Activated naive CD4-positive, alpha-beta T cell treated with anti-CD3 and anti-CD28 coated beads, Interleukin-2, amount 10 ng/mL, durations not matched to agents 7 days and 5 days (primary cell): Measurements from ENCODE around the gene HS6ST3.

Experiments used
- CTCF ChIA-PET: fragments of 350-600 bp; sonication (Branson Sonifier 250); formaldehyde crosslinking; loops from one replicate; lab custom pipeline; 2021; ENCODE audit warnings: antibody characterized with exemption; lab: Charles Lee
- DNase-seq: peaks from one replicate; pipeline ENCODE4 v3.0.0-alpha.2; 2020
- H3K27ac Mint-ChIP-seq: one replicate; pipeline ENCODE4 v1.8.0; 2021; ENCODE audit warnings: mild to moderate bottlenecking, moderate library complexity, mixed read lengths
- H3K27me3 Mint-ChIP-seq: one replicate; pipeline ENCODE4 v1.8.0; 2021; ENCODE audit warnings: mild to moderate bottlenecking, mixed read lengths
- H3K36me3 Mint-ChIP-seq: one replicate; pipeline ENCODE4 v1.8.0; 2021; ENCODE audit warnings: mixed read lengths
- H3K4me1 Mint-ChIP-seq: one replicate; pipeline ENCODE4 v1.8.0; 2021; ENCODE audit warnings: mixed read lengths
- H3K4me3 Mint-ChIP-seq: one replicate; pipeline ENCODE4 v1.8.0; 2021; ENCODE audit warnings: mild to moderate bottlenecking, moderate library complexity, mixed read lengths
- H3K9me3 Mint-ChIP-seq: one replicate; pipeline ENCODE4 v1.8.0; 2021; ENCODE audit warnings: mixed read lengths

Gene HS6ST3

DNA sequence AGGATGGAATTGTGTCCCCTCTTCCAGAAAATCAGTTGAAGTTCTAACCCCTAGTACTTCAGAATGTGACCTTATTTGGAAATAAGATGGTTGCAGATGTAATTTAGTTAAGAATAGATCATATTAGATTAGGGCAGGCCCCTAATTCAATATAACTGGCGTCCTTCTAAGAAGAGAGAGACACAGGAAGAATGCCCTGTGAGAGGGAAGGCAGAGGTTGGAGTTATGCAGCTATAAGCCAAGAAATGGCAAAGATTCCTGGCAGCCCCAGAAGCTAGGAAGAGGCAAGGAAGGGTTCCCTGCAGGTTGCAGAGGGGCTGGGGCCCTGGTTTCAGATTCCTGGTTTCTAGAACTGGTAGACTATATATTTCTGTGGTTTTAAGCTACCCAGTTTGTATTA is 30.0 kb downstream of the HS6ST3 start:
- Mint-ChIP-seq H3K27ac (no peak overlapping the region), H3K36me3 (no peaks in the 10 kb centered on the region), H3K9me3 (no peaks in the 10 kb centered on the region), H3K4me3 (no peak overlapping the region), H3K27me3 (no peaks in the 10 kb centered on the region), H3K4me1 (no peaks in the 10 kb centered on the region)
- DNase-seq, result no peak
- CTCF ChIA-PET, result no interaction called here

DNA sequence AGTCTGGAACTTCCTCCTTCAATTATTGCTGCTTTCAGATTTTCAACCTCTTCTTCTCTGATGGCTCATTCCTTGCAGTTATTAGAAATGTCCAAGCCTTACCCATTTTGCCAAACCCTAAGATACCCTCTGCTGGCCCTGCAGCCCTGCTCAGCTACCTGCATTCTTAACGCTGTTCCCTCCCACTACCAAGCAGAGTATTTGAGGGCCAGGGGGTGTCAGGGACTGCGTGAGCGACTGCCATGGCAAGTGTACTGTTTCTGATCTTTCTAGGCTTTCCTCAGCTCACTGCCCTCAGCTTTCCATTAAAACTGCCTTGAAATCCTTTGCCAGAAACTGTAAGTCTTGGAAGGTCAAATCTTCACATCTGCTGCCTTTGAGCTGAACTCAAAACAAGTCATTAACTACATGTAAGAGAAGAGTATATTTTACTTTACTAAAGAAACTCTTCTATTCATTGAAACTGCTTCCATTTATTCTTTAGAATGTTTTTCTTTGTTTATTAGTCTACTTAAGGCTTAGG is 41.0 kb downstream of the HS6ST3 start:
- Mint-ChIP-seq H3K27ac (no peak overlapping the region), H3K4me3 (no peak overlapping the region), H3K4me1 (no peaks in the 10 kb centered on the region), H3K36me3 (no peaks in the 10 kb centered on the region), H3K27me3 (no peaks in the 10 kb centered on the region), H3K9me3 (peaks cover 6% of the 10 kb centered on the region)
- CTCF ChIA-PET, result no interaction called here
- DNase-seq, result no peak

DNA sequence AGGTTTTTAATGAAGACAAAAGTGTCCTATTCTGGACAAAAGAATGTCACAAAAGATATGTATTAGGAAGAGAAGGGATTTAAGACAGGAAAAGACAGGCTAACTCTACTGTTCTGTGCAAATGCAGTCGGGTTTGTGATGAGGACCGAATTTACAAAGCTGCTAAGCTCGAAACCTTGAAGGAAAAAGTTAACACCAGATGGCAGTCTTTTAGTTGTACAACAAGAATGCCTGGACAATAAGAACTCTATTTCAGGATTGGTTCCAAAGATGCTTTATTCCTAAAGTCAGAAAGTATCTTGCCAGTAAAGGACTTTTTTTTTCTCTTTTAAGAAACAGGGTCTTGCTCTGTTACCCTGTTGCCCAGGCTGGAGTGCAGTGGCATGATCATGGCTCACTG is 51.1 kb downstream of the HS6ST3 start:
- H3K9me3 Mint-ChIP-seq, result no peaks in the 10 kb centered on the region
- no peaks in the 10 kb centered on the region for H3K27me3 Mint-ChIP-seq
- no peaks in the 10 kb centered on the region for H3K36me3 Mint-ChIP-seq
- CTCF ChIA-PET, result no interaction called here
- H3K4me1 Mint-ChIP-seq, result no peaks in the 10 kb centered on the region
- DNase-seq, result no peak
- H3K4me3 Mint-ChIP-seq, result no peak overlapping the region
- H3K27ac Mint-ChIP-seq, result no peak overlapping the region

GRCh38 chr13:96159725-96160124 is 69.8 kb downstream of the HS6ST3 start:
- Mint-ChIP-seq H3K27ac (no peak overlapping the region), H3K36me3 (no peaks in the 10 kb centered on the region), H3K4me1 (no peaks in the 10 kb centered on the region), H3K4me3 (no peak overlapping the region), H3K27me3 (no peaks in the 10 kb centered on the region), H3K9me3 (peaks cover 2% of the 10 kb centered on the region)
- CTCF ChIA-PET, result no interaction called here
- no peak for DNase-seq

DNA sequence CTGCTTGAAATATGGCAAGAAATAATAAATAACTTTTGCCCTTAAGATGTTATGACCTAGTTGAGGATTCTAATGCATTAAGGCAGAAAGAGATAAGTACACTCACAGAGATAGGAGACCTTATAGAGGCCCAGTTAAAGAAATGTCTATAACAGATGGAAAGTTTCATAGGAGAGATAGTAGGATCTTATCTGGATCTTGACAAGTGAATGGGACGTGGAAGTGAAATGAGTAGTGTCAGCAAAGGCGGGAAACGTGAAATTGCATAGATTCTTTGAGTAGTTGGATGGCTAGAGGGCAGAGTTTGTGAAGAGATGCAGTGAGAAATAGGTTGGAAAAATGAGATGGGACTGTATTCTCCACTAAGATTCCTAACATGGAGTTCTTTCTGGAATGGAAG is 71.2 kb downstream of the HS6ST3 start:
- Mint-ChIP-seq H3K4me3 (no peak overlapping the region), H3K4me1 (no peaks in the 10 kb centered on the region)

GRCh38 chr13:96165840-96166239 is 75.9 kb downstream of the HS6ST3 start:
- CTCF ChIA-PET, result no interaction called here
- Mint-ChIP-seq H3K36me3 (no peaks in the 10 kb centered on the region), H3K9me3 (no peaks in the 10 kb centered on the region), H3K4me1 (no peaks in the 10 kb centered on the region), H3K4me3 (no peak overlapping the region), H3K27me3 (no peaks in the 10 kb centered on the region), H3K27ac (no peak overlapping the region)
- no peak for DNase-seq

More for the DNA sequence above, 71.2 kb downstream of the HS6ST3 start:
- CTCF ChIA-PET, result no interaction called here
- no peak for DNase-seq
- Mint-ChIP-seq H3K27me3 (no peaks in the 10 kb centered on the region), H3K9me3 (peaks cover 2% of the 10 kb centered on the region), H3K36me3 (no peaks in the 10 kb centered on the region), H3K27ac (no peak overlapping the region)

GRCh38 chr13:96172066-96172465 is 82.2 kb downstream of the HS6ST3 start:
- H3K9me3 Mint-ChIP-seq, result no peaks in the 10 kb centered on the region
- no peaks in the 10 kb centered on the region for H3K36me3 Mint-ChIP-seq
- H3K27me3 Mint-ChIP-seq, result no peaks in the 10 kb centered on the region
- H3K4me1 Mint-ChIP-seq, result no peaks in the 10 kb centered on the region
- no peak overlapping the region for H3K4me3 Mint-ChIP-seq
- CTCF ChIA-PET, result no interaction called here
- no peak for DNase-seq
- no peak overlapping the region for H3K27ac Mint-ChIP-seq

DNA sequence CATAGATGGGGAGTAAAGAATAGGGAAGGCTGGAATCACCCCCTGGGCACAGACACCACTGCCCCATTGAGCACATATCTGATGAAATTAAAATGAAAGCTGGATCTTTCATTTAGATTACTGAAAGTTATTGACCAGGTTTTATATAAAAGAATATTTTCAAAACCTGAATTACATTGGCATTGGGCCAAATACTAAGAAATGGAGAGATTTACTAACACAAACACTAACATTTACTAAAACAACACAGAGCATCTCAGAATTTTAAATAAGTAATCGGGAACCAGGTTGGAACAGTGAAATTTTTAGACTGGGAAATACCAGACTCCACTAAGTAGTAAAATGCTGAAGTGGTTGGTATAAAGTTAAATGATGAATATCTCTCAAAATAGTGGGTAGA is 88.9 kb downstream of the HS6ST3 start:
- CTCF ChIA-PET, result no interaction called here
- no peaks in the 10 kb centered on the region for H3K27me3 Mint-ChIP-seq
- no peaks in the 10 kb centered on the region for H3K4me1 Mint-ChIP-seq
- no peaks in the 10 kb centered on the region for H3K36me3 Mint-ChIP-seq
- H3K27ac Mint-ChIP-seq, result no peak overlapping the region
- peaks cover 5% of the 10 kb centered on the region for H3K9me3 Mint-ChIP-seq
- no peak overlapping the region for H3K4me3 Mint-ChIP-seq
- DNase-seq, result no peak

GRCh38 chr13:96179309-96179708 is 89.4 kb downstream of the HS6ST3 start:
- H3K4me1 Mint-ChIP-seq, result no peaks in the 10 kb centered on the region
- H3K9me3 Mint-ChIP-seq, result peaks cover 5% of the 10 kb centered on the region
- no peaks in the 10 kb centered on the region for H3K36me3 Mint-ChIP-seq
- H3K27ac Mint-ChIP-seq, result no peak overlapping the region
- no peak for DNase-seq
- CTCF ChIA-PET, result no interaction called here
- H3K4me3 Mint-ChIP-seq, result no peak overlapping the region
- no peaks in the 10 kb centered on the region for H3K27me3 Mint-ChIP-seq

DNA sequence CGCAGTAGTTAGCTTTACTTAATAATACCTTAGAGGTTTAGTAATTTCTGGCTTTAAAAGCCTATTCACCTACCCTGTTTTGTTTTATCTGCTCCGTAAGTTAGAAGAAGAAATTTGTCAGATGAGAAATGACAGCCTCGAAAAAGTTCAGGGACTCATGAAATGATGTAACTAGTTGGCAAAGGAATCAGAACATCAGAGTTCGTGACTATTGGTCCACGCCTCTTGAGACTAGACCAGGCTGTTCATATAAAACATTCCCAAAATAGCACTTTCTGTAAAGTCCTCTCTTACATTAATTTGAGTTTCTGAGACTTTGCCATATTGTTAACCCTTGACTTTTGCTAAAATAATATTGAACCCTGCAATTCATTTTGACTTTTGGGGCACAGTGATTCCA is 92.0 kb downstream of the HS6ST3 start:
- DNase-seq, result no peak
- H3K36me3 Mint-ChIP-seq, result no peaks in the 10 kb centered on the region
- no peak overlapping the region for H3K27ac Mint-ChIP-seq
- H3K4me1 Mint-ChIP-seq, result no peaks in the 10 kb centered on the region
- CTCF ChIA-PET, result no interaction called here
- H3K27me3 Mint-ChIP-seq, result no peaks in the 10 kb centered on the region
- peaks cover 5% of the 10 kb centered on the region for H3K9me3 Mint-ChIP-seq
- H3K4me3 Mint-ChIP-seq, result no peak overlapping the region

DNA sequence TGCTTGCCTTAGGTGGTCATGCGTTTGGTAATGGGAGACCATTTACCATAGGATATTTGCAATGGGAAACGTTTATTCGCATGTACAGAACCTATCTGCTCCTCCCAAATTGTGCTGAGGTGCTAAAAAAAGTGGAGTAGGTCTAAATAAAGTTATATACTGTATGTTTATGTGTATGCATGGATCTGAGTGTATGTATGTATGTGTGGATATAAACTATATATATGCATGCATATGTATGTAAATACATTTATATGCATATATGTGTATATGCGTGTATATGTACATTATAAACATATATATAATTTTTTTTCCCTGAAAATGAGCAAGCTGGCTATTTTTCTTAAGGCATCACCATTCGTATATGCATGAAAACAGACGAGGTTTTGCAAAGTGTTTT is 95.9 kb downstream of the HS6ST3 start:
- Mint-ChIP-seq H3K27me3 (no peaks in the 10 kb centered on the region), H3K27ac (no peak overlapping the region), H3K9me3 (peaks cover 5% of the 10 kb centered on the region), H3K4me3 (no peak overlapping the region), H3K36me3 (no peaks in the 10 kb centered on the region), H3K4me1 (no peaks in the 10 kb centered on the region)
- no peak for DNase-seq
- CTCF ChIA-PET, result no interaction called here

DNA sequence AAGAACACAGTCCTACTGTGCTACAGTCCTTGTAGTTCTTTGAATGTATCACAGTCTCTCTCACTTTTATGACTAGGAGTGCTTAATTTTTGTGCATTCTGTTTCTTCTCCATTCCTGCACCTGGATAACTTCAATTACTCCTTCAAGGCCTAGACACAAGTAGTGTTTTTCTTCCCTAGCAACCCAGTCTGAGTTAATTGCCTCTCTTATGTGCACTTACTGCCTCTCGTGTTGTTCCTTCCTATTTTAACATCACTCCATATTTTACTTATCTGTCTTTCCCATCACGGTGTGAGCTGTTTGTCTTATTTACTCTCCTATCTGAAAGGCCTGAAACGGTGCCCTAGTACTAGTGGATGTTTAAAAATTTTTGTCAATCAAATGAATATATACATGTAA is 101.5 kb downstream of the HS6ST3 start:
- CTCF ChIA-PET, result no interaction called here
- DNase-seq, result no peak
- no peaks in the 10 kb centered on the region for H3K4me1 Mint-ChIP-seq
- H3K4me3 Mint-ChIP-seq, result no peak overlapping the region
- H3K27me3 Mint-ChIP-seq, result no peaks in the 10 kb centered on the region
- no peaks in the 10 kb centered on the region for H3K36me3 Mint-ChIP-seq
- no peak overlapping the region for H3K27ac Mint-ChIP-seq
- H3K9me3 Mint-ChIP-seq, result peaks cover 3% of the 10 kb centered on the region

GRCh38 chr13:96193728-96194310 is 103.9 kb downstream of the HS6ST3 start:
- CTCF ChIA-PET, result no interaction called here

DNA sequence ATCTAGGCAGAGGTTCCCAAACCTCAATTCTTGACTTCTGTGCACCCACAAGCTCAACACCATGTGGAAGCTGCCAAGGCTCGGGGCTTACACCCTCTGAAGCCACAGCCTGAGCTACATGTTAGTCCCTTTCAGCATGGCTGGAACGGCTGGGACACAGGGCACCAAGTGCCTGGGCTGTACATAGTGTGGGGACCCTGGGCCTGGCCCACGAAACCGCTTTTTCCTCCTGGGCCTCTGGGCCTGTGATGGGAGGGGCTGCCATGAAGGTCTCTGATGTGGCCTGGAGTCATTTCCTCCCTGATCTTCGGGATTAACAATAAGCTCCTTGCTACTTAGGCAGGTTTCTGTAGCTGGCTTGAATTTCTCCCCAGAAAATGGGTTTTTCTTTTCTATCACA is 108.1 kb downstream of the HS6ST3 start:
- no peak for DNase-seq
- Mint-ChIP-seq H3K4me1 (no peaks in the 10 kb centered on the region), H3K36me3 (no peaks in the 10 kb centered on the region), H3K4me3 (no peak overlapping the region), H3K27me3 (no peaks in the 10 kb centered on the region), H3K9me3 (no peaks in the 10 kb centered on the region), H3K27ac (no peak overlapping the region)
- CTCF ChIA-PET, result no interaction called here

More at GRCh38 chr13:96193728-96194310, 103.9 kb downstream of the HS6ST3 start:
- H3K27ac Mint-ChIP-seq, result no peak overlapping the region
- H3K9me3 Mint-ChIP-seq, result peaks cover 3% of the 10 kb centered on the region
- no peak for DNase-seq
- H3K27me3 Mint-ChIP-seq, result no peaks in the 10 kb centered on the region
- no peaks in the 10 kb centered on the region for H3K36me3 Mint-ChIP-seq
- no peak overlapping the region for H3K4me3 Mint-ChIP-seq
- no peaks in the 10 kb centered on the region for H3K4me1 Mint-ChIP-seq

DNA sequence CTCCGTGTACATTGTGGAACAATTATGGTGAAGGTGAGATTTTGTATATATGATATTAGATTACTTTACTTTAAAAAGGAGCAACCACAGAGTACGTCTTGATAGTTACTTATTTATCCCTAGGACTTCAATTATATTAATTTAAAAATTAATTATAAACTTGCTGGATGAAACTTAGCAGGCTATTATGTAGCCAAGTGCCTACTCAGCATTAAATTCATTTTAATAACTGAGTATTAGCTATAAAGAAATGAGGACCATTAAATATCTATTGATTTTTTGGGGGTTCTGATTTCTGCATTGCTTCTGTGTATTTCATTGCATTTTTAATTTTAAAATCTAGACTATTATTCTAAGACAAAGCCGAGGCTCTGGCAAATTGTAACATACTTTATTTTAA is 109.4 kb downstream of the HS6ST3 start:
- H3K27me3 Mint-ChIP-seq, result no peaks in the 10 kb centered on the region
- H3K9me3 Mint-ChIP-seq, result no peaks in the 10 kb centered on the region
- H3K36me3 Mint-ChIP-seq, result no peaks in the 10 kb centered on the region
- no peak overlapping the region for H3K4me3 Mint-ChIP-seq
- CTCF ChIA-PET, result no interaction called here
- no peak overlapping the region for H3K27ac Mint-ChIP-seq
- no peak for DNase-seq
- H3K4me1 Mint-ChIP-seq, result no peaks in the 10 kb centered on the region

DNA sequence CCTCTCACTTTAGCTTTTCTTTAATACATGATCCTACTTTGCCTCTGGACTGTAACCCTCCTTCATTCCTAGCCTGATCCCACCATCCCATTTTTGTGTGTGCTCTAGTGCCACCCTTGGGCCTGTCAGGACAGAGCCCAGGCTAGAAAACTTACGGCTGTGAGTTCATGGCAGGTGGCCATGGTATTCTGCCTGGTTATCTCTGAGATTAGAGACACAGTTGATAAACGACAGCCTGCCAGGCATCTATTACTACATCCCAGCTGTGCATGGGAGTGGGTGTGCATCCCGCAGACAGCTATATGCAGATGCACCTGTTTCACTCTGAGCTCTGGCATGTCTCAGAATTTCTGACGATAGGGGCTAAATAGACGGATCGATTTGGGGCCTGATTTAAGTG is 110.9 kb downstream of the HS6ST3 start:
- Mint-ChIP-seq H3K9me3 (peaks cover 2% of the 10 kb centered on the region), H3K27ac (no peak overlapping the region), H3K36me3 (no peaks in the 10 kb centered on the region), H3K4me1 (no peaks in the 10 kb centered on the region), H3K27me3 (no peaks in the 10 kb centered on the region), H3K4me3 (no peak overlapping the region)
- DNase-seq, result no peak
- CTCF ChIA-PET, result no interaction called here
